Neural crest cell (in vitro differentiated cells): ENCODE measurements around the gene NHP2. TPM values are rescaled to one million over a fixed set of nuclear protein-coding genes. Genes with fewer than 3 reads are reported as not detected.
A peak's percentile ranks its signal among the peaks of the same experiment; 100 is the strongest.

ENCODE experiments used
- DNase-seq: peaks from one replicate; pipeline ENCODE4 v3.0.0; 2021; ENCODE audit warnings: low read depth, mixed read lengths, low spot score
- H3K27ac Mint-ChIP-seq: one replicate; pipeline ENCODE4 v1.8.0; 2021; ENCODE audit warnings: mild to moderate bottlenecking, mixed read lengths; ENCODE audit not compliant: unreplicated experiment
- H3K27me3 Mint-ChIP-seq: 2 replicates; pipeline ENCODE4 v1.8.0; 2021; ENCODE audit warnings: low read depth, mild to moderate bottlenecking, mixed read lengths
- H3K36me3 Mint-ChIP-seq: 2 replicates; pipeline ENCODE4 v1.8.0; 2021; ENCODE audit warnings: low read depth, mild to moderate bottlenecking, mixed read lengths
- H3K4me1 Mint-ChIP-seq: 2 replicates; pipeline ENCODE4 v1.8.0; 2021; ENCODE audit warnings: mixed read lengths
- H3K4me3 Mint-ChIP-seq: one replicate; pipeline ENCODE4 v1.8.0; 2021; ENCODE audit warnings: mild to moderate bottlenecking, mixed read lengths
- H3K9me3 Mint-ChIP-seq: 2 replicates; pipeline ENCODE4 v1.8.0; 2021; ENCODE audit warnings: mixed read lengths
- CTCF ChIP-seq: fragments of 200-600 bp; sonication (generic); conservative IDR thresholded peaks from 2 replicates; pipeline ENCODE4 v1.5.0; 2021; ENCODE audit warnings: antibody characterized with exemption, mild to moderate bottlenecking
- long read RNA-seq: library from polyadenylated mRNA; unstranded; transcript quantifications from one replicate; pipeline ENCODE4 v2.0.0, GENCODE V29; 2020
- total RNA-seq: library from RNA; stranded (reverse); gene quantifications from 2 replicates; pipeline ENCODE4 v1.2.1, GENCODE V29; 2021

Gene NHP2
- total RNA-seq = 169 and 174 TPM in 2 replicates
- long read RNA-seq, transcript NHP2-201 (4 exons, 865 nt) = major isoform, 30 of 33 reads
- long read RNA-seq, partial matches to known transcripts = 0 of 33 reads
- long read RNA-seq, other reads (novel, unspliced or antisense) = 0 of 33 reads

GRCh38 chr5:178153530-178154340, at the start of gene NHP2:
Gene NHP2 (minus strand): TSS chr5:178153885. CDS start chr5:178153817, 68 bp downstream.
- Mint-ChIP-seq H3K36me3 (peaks cover 5% of the 10 kb centered on the region), H3K4me1 (peaks cover 22% of the 10 kb centered on the region), H3K27me3 (peaks cover 5% of the 10 kb centered on the region), H3K27ac (peak within 1 kb of the TSS; percentile 85), H3K9me3 (no peaks in the 10 kb centered on the region), H3K4me3 (peak within 1 kb of the TSS; percentile 95)
- no peak for TF ChIP-seq CTCF
- peak; percentile 98 for DNase-seq

GRCh38 chr5:178202541-178202940, 48.9 kb upstream of the NHP2 start:
- H3K4me1 Mint-ChIP-seq = peaks cover 25% of the 10 kb centered on the region
- peak overlapping the region; percentile 86 for H3K4me3 Mint-ChIP-seq
- TF ChIP-seq CTCF = no peak
- no peaks in the 10 kb centered on the region for H3K9me3 Mint-ChIP-seq
- no peak for DNase-seq
- peaks cover 25% of the 10 kb centered on the region for H3K36me3 Mint-ChIP-seq
- H3K27me3 Mint-ChIP-seq = peaks cover 17% of the 10 kb centered on the region
- H3K27ac Mint-ChIP-seq = no peak overlapping the region

- Mint-ChIP-seq H3K4me3 (peak overlapping the region; percentile 69), H3K9me3 (no peaks in the 10 kb centered on the region), H3K27ac (no peak overlapping the region), H3K27me3 (peaks cover 15% of the 10 kb centered on the region), H3K36me3 (peaks cover 19% of the 10 kb centered on the region), H3K4me1 (peaks cover 19% of the 10 kb centered on the region)
- TF ChIP-seq CTCF = no peak
- DNase-seq = no peak
Observed at GRCh38 chr5:178201927-178202235, 48.2 kb upstream of the NHP2 start.

GRCh38 chr5:178201221-178201926, 47.7 kb upstream of the NHP2 start:
- H3K27me3 Mint-ChIP-seq = peaks cover 12% of the 10 kb centered on the region
- no peak for DNase-seq
- TF ChIP-seq CTCF = no peak
- peaks cover 14% of the 10 kb centered on the region for H3K36me3 Mint-ChIP-seq
- H3K4me1 Mint-ChIP-seq = peaks cover 14% of the 10 kb centered on the region
- H3K9me3 Mint-ChIP-seq = no peaks in the 10 kb centered on the region
- no peak overlapping the region for H3K27ac Mint-ChIP-seq
- H3K4me3 Mint-ChIP-seq = peak overlapping the region; percentile 69

GRCh38 chr5:178199581-178200434, 46.1 kb upstream of the NHP2 start:
- Mint-ChIP-seq H3K36me3 (peaks cover 3% of the 10 kb centered on the region), H3K4me1 (peaks cover 4% of the 10 kb centered on the region), H3K9me3 (no peaks in the 10 kb centered on the region), H3K4me3 (peak overlapping the region; percentile 17), H3K27ac (no peak overlapping the region), H3K27me3 (peaks cover 5% of the 10 kb centered on the region)
- DNase-seq = no peak
- TF ChIP-seq CTCF = no peak
